Activated B cell treated with CpG ODN at 0.5 μM for 24 hours (primary cell): ENCODE results near the gene CAP1. TPM values are rescaled to one million over a fixed set of nuclear protein-coding genes. Genes with fewer than 3 reads are reported as not detected.

Experiments used
- ATAC-seq: fragments of 200-7000 bp; cut with Tn5 transposase; one replicate; pipeline ENCODE4 v1.10.0; 2021; ENCODE audit warnings: low read depth, mild to moderate bottlenecking, moderate library complexity
- CTCF ChIA-PET: fragments of 350-600 bp; sonication (Branson Sonifier 250); formaldehyde crosslinking; loops from one replicate; lab custom pipeline; 2021; ENCODE audit warnings: antibody characterized with exemption; lab: Charles Lee
- POLR2A ChIA-PET: fragments of 350-600 bp; sonication (Branson Sonifier 250); formaldehyde crosslinking; loops from one replicate; lab custom pipeline; 2021; ENCODE audit warnings: antibody characterized with exemption; lab: Charles Lee
- DNase-seq: peaks from one replicate; pipeline ENCODE4 v3.0.0; 2022
- H3K27ac Mint-ChIP-seq: one replicate; pipeline ENCODE4 v1.8.0; 2020; ENCODE audit warnings: mixed read lengths
- H3K27me3 Mint-ChIP-seq: one replicate; pipeline ENCODE4 v1.8.0; 2021; ENCODE audit warnings: mixed read lengths
- H3K36me3 Mint-ChIP-seq: one replicate; pipeline ENCODE4 v1.8.0; 2021; ENCODE audit warnings: low read depth, mixed read lengths
- H3K4me1 Mint-ChIP-seq: one replicate; pipeline ENCODE4 v1.8.0; 2021; ENCODE audit warnings: mixed read lengths
- H3K4me3 Mint-ChIP-seq: one replicate; pipeline ENCODE4 v1.8.0; 2020; ENCODE audit warnings: mild to moderate bottlenecking, mixed read lengths
- H3K9me3 Mint-ChIP-seq: one replicate; pipeline ENCODE4 v1.8.0; 2020; ENCODE audit warnings: mixed read lengths
- CTCF ChIP-seq: fragments of 200-600 bp; IDR thresholded peaks from one replicate; pipeline ENCODE4 v1.8.0; 2022; ENCODE audit warnings: antibody characterized with exemption, mild to moderate bottlenecking
- intact Hi-C: fragments of 100-400 bp; cut with micrococcal nuclease; formaldehyde crosslinking; loops from one replicate; pipeline ENCODE4 v1.15.1; 2024
- total RNA-seq: library from RNA; stranded (reverse); gene quantifications from 2 replicates; pipeline ENCODE4 v1.2.3, GENCODE V29; 2022

Gene CAP1
- total RNA-seq, 1 donor from 2014 or later: 410 TPM

GRCh38 chr1:40039757-40040510, 595 bp upstream of the CAP1 start:
- POLR2A ChIA-PET: interaction anchor here (0.6 to 4.4 kb wide), 38 partner anchors 10 to 770 kb away, joined by 3 to 90 read pairs (median 4); partner anchors contain the start of genes MFSD2A, NFYC, PPT1 and ZMPSTE24
- CTCF ChIA-PET: interaction anchor here (1.1 to 2.1 kb wide), 10 partner anchors 17 to 138 kb away, joined by 3 to 12 read pairs (median 4); no protein-coding TSS in a partner anchor
- no peaks in the 10 kb centered on the region for H3K27me3 Mint-ChIP-seq
- DNase-seq (peak; percentile 71), ATAC-seq (peak; percentile 53)
- H3K27ac Mint-ChIP-seq: peak overlapping the region; percentile 94
- no peak for TF ChIP-seq CTCF
- H3K4me3 Mint-ChIP-seq: peak overlapping the region; percentile 98
- peaks cover 73% of the 10 kb centered on the region for H3K4me1 Mint-ChIP-seq
- intact Hi-C loops: loop anchor here (1.0 to 5.0 kb wide), 8 partner anchors 25 to 352 kb away; partner anchors contain the start of genes MFSD2A and ZMPSTE24
- H3K9me3 Mint-ChIP-seq: no peaks in the 10 kb centered on the region
- H3K36me3 Mint-ChIP-seq: peaks cover 30% of the 10 kb centered on the region

- H3K4me1 Mint-ChIP-seq: peaks cover 83% of the 10 kb centered on the region
- peaks cover 43% of the 10 kb centered on the region for H3K36me3 Mint-ChIP-seq
- ATAC-seq (no peak), DNase-seq (no peak)
- peak overlapping the region; percentile 94 for H3K27ac Mint-ChIP-seq
- no peak for TF ChIP-seq CTCF
- no peaks in the 10 kb centered on the region for H3K27me3 Mint-ChIP-seq
- CTCF ChIA-PET: interaction anchor here (1.0 kb wide), 1 partner anchor 36 kb away, joined by 4 read pairs; no protein-coding TSS in a partner anchor
- POLR2A ChIA-PET: interaction anchor here (1.0 to 4.4 kb wide), 6 partner anchors 8 to 215 kb away, joined by 3 to 90 read pairs (median 15); no protein-coding TSS in a partner anchor
- no peaks in the 10 kb centered on the region for H3K9me3 Mint-ChIP-seq
- intact Hi-C loops: loop anchor here (2.0 to 5.0 kb wide), 3 partner anchors 39 to 351 kb away; no protein-coding TSS in a partner anchor
- H3K4me3 Mint-ChIP-seq: peak overlapping the region; percentile 98
Observed at GRCh38 chr1:40041466-40041838, 923 bp downstream of the CAP1 start.

GRCh38 chr1:40042341-40042740, 1.8 kb downstream of the CAP1 start:
- intact Hi-C loops: loop anchor here (5.0 kb wide), 1 partner anchor 350 kb away; no protein-coding TSS in a partner anchor
- peak overlapping the region; percentile 46 for H3K27ac Mint-ChIP-seq
- peak overlapping the region; percentile 65 for H3K4me3 Mint-ChIP-seq
- peaks cover 79% of the 10 kb centered on the region for H3K4me1 Mint-ChIP-seq
- CTCF ChIA-PET: interaction anchor here (0.9 kb wide), 1 partner anchor 10 kb away, joined by 3 read pairs; no protein-coding TSS in a partner anchor
- H3K27me3 Mint-ChIP-seq: no peaks in the 10 kb centered on the region
- peaks cover 46% of the 10 kb centered on the region for H3K36me3 Mint-ChIP-seq
- POLR2A ChIA-PET: interaction anchor here (0.9 to 4.4 kb wide), 2 partner anchors 22 to 650 kb away, joined by 3 to 90 read pairs; partner anchors contain the start of gene NFYC
- ATAC-seq (no peak), DNase-seq (no peak)
- TF ChIP-seq CTCF: no peak
- H3K9me3 Mint-ChIP-seq: no peaks in the 10 kb centered on the region

- TF ChIP-seq CTCF: no peak
- Mint-ChIP-seq H3K4me3 (peak overlapping the region; percentile 36), H3K4me1 (peaks cover 80% of the 10 kb centered on the region), H3K36me3 (peaks cover 60% of the 10 kb centered on the region), H3K9me3 (no peaks in the 10 kb centered on the region), H3K27ac (peak overlapping the region; percentile 59), H3K27me3 (no peaks in the 10 kb centered on the region)
- DNase-seq (no peak), ATAC-seq (no peak)
- intact Hi-C loops: loop anchor here (5.0 kb wide), 1 partner anchor 348 kb away; no protein-coding TSS in a partner anchor
- POLR2A ChIA-PET: interaction anchor here (0.7 to 1.0 kb wide), 2 partner anchors 14 to 262 kb away, joined by 3 to 5 read pairs; no protein-coding TSS in a partner anchor
- CTCF ChIA-PET: no interaction called here
Observed at GRCh38 chr1:40044110-40044509, 3.6 kb downstream of the CAP1 start.

GRCh38 chr1:40045182-40045581, 4.7 kb downstream of the CAP1 start:
- H3K4me3 Mint-ChIP-seq: peak overlapping the region; percentile 8
- ChIA-PET CTCF (no interaction called here), POLR2A (interaction anchor here (1.5 kb wide), 1 partner anchor 14 kb away, joined by 4 read pairs; no protein-coding TSS in a partner anchor)
- no peak for ATAC-seq
- no peaks in the 10 kb centered on the region for H3K9me3 Mint-ChIP-seq
- intact Hi-C loops: no loop called here
- H3K4me1 Mint-ChIP-seq: peaks cover 83% of the 10 kb centered on the region
- H3K27me3 Mint-ChIP-seq: no peaks in the 10 kb centered on the region
- peak overlapping the region; percentile 46 for H3K27ac Mint-ChIP-seq
- TF ChIP-seq CTCF: no peak
- peaks cover 67% of the 10 kb centered on the region for H3K36me3 Mint-ChIP-seq
- no peak for DNase-seq
